ENCODE data around the gene C6orf136.

C6orf136 gene

DNA sequence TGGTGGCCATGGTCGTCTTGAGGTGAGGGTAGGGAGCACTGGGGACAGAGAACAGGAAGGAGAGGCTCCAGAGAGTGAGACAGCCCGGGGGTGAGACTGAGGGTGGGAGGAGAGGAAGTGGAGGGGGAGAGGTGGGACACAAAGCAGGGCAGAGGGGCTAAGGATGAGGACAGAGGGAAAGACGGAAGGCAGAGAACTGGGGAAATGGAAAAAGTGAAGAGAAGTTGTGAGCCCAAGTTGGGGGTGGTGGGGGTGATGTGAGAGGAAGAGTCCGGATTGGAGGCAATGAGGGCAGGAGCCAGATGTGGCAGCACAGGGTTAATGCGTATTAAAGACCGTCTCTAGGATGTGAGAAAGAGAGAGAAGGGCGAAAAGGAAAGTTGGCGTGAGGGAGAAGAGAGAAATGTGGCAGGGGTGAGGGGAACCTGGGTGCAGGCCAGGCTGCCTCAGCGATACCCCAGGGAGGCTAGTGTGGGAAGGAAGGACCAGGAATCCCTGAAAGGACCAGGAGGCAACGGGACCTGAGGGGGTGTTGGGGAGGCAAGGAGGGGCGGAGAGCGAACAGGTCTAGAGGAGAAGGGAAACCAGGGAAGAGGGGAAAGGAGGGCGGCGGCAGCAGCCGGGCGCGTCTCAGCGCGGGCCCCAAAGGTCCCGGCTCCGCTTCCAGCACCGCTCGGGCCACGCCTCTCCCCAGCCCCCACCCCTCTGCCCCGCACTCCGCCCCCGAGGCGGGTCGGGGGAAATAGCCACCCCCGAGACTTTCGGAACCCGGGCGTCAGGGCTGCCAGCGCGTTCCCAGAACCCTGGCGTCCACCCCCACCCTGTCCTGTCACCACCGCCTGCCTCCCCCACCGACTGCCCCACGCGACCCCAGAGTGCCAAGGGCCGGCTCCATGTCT lies 39.3 kb downstream of the C6orf136 start, which contains the start of gene PPP1R18:
PPP1R18 (minus strand) TSS at position 637 of the 899 bp plus-strand sequence; CDS start at position 10, 627 bp downstream.
- DNase-seq (ENCODE audit: low read depth in 2 of 2, low spot score in 1 of 2): peak in 1 of 2 donors; percentile 70

DNA sequence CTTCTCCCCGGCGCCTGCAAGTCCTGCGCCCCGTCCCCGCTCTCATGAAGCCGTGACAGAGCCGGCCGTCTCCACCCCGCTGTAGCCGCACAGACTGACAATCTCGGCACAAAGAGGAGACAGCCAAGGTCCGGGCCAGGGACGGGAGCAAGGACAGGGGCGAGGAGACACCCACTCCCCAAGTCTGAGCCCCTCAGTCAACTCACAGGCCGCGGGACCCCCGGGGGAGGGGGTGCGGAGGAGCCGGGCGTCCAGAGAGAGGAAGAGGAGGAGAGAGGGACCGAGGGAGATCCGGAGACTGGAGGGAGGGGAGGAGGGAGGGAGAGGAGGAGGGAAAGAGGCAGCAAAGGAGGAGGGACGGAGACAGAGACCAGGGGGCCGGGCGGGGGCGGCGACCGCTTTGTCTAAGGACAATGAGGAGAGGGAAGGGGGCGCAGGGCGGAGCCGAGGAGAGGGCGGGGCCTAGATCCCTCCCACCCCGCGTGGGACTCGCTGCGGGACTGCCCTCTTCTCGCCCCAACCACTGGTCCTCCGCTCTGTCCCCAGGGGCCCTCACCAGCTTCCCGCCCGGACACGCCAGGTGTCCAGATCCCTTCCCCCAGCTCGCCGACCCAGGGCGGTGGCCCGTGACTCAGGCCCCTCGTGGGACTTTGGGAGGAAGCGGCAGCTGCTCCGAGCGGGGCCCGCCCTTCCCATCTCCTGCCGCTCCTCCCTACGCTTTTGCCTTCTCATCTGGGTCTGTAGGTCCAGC lies 40.1 kb downstream of the C6orf136 start:
- peak in 1 of 2 donors; percentile 53 for DNase-seq (ENCODE audit: low read depth in 2 of 2, low spot score in 1 of 2)

DNA sequence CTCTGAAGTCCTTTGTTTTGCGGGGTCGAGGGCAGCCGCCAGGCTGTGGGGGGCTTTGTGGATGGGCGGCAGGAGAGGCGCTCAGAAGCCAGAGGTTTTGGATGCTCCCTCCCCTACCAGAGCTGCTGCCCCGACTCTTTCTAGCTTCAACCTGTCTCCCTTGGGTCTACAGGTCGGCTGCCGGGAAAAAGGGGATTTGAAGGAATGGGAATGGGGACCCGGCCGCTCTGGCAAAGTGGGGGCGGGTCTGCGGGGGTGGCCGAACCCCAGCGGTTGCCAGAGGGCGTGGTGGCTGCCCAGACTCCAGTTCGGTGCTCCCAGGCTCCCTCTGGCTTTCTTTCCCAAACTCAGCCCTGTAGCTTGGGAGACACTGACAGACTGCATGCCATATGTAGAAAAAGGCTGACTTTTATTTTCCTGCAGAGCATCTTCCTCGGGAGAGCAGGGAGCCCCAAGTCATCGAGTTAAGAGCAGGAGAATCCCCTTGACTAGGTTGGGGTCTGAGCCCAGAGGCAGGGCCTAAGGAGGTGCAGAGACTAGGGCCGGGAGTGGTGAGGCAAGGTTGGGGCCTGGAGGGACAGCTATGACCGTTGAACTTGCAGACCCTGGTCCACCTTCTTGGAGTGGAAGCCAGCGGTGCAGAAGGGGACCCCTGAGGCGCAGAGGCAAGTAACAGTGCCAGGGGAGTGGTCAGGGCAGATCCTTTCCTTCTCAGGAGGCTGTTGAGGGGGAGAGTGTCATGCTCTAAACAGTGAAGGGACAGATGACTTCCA lies 40.9 kb downstream of the C6orf136 start:
- no peak for DNase-seq (ENCODE audit: low read depth in 2 of 2, low spot score in 1 of 2)

GRCh38 chr6:30688569-30688968 lies 41.6 kb downstream of the C6orf136 start:
- DNase-seq (ENCODE audit: low read depth in 2 of 2, low spot score in 1 of 2): no peak

DNA sequence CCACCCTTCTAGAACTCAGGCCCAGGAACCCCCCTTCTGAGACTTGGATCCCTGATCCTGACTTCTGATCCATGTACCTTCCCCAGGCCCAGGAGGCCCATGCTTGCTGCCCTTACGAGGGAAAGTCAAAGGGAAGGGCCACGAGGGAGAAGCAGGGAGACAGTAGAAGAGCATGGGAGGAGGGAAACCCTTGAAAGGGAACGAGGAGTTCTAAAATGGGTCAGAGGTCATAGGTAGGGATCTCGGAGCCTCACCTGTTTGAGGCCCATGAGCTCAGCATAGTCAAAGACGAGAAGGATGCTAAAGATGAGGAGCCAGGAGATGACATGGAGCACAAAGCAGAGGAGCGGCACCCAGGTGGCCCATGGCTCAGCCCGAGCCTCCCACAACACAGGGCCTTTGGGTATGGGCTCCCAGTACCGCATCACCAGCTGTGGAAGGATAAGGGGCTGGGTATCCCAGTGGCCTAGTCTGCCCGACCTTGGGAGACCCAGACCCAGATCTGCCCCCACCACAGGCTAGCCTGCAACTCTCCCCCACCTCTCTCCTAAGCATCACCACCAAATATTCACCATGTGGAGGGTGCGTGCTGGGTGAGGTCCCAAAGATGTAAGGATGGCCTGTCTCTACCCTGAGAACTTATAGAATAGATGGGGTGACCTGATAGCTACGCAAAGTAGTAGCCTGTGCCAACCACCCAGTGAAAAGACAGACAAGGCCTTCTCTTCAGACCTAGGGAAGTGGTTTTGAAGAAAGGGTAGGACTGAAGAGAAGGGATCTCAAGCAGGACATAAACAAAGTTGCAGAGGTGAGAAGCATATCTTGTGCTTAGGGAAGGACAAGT lies 42.3 kb downstream of the C6orf136 start:
- DNase-seq (ENCODE audit: low read depth in 2 of 2, low spot score in 1 of 2): no peak

- no peak for DNase-seq (ENCODE audit: low read depth in 2 of 2, low spot score in 1 of 2)
Measured at GRCh38 chr6:30689985-30690384, 43.1 kb downstream of the C6orf136 start.

GRCh38 chr6:30690403-30691207 lies 43.7 kb downstream of the C6orf136 start, which contains the start of gene NRM:
Gene NRM, minus strand, starts transcription at chr6:30690984. Its CDS starts 10 bp downstream, at chr6:30690974.
- DNase-seq (ENCODE audit: low read depth in 2 of 2, low spot score in 1 of 2): peak in 1 of 2 donors; percentile 48

- DNase-seq (ENCODE audit: low read depth in 2 of 2, low spot score in 1 of 2): no peak
Measured at GRCh38 chr6:30691208-30691847, 44.4 kb downstream of the C6orf136 start.

- DNase-seq (ENCODE audit: low read depth in 2 of 2, low spot score in 1 of 2): no peak
Measured at GRCh38 chr6:30696432-30696831, 49.5 kb downstream of the C6orf136 start.

GRCh38 chr6:30700340-30700739 lies 53.4 kb downstream of the C6orf136 start:
- no peak for DNase-seq (ENCODE audit: low read depth in 2 of 2, low spot score in 1 of 2)

All from stimulated activated CD8-positive, alpha-beta memory T cell treated with anti-CD3 and anti-CD28 coated beads, Interleukin-4, amount 100 ng/mL, for 1 hour (primary cell).